Tibial nerve (tissue), 4 donors: ENCODE results near the gene LUC7L2. TPM values are rescaled to one million over a fixed set of nuclear protein-coding genes. Genes with fewer than 3 reads are reported as not detected.
"Not testable (repeated sequence)": the region's sequence is repeated elsewhere in the genome, so short reads cannot be mapped to it uniquely, and the experiment has no call there.

Experiments
- DNase-seq, 2 donors: peaks; one replicate each; pipeline ENCODE4 v3.0.0-alpha.2; 2019; ENCODE audit warnings: low spot score in 2 of 2
- H3K27ac ChIP-seq, 4 donors: fragments of 200-600 bp; sonication (generic) in 3 of 4; one replicate each; pipeline ENCODE4 v1.5.1; 2017 to 2019; ENCODE audit warnings: mild to moderate bottlenecking in 1 of 4
- H3K27me3 ChIP-seq, 2 donors: fragments of 200-600 bp; sonication (generic) in 1 of 2; one replicate each; pipeline versions ENCODE4 v1.5.1 to v1.6.0; 2017 to 2019
- H3K36me3 ChIP-seq, 3 donors: fragments of 200-600 bp; sonication (generic); one replicate each; pipeline ENCODE4 v1.5.1; 2018 to 2019
- H3K4me1 ChIP-seq, 4 donors: fragments of 200-600 bp; sonication (generic) in 3 of 4; one replicate each; pipeline ENCODE4 v1.5.1; 2017 to 2019
- H3K4me3 ChIP-seq, 4 donors: fragments of 200-600 bp; sonication (generic) in 3 of 4; one replicate each; pipeline ENCODE4 v1.5.1; 2017 to 2019; ENCODE audit warnings: mild to moderate bottlenecking in 1 of 4, moderate library complexity in 1 of 4
- H3K9me3 ChIP-seq, 4 donors: fragments of 200-600 bp; sonication (generic) in 3 of 4; one replicate each; pipeline ENCODE4 v1.5.1; 2017 to 2019
- EP300 ChIP-seq, 2 donors: sonication (generic); formaldehyde crosslinking; IDR thresholded peaks; one replicate each; pipeline ENCODE4 v1.6.1; 2017; ENCODE audit warnings: antibody characterized with exemption in 2 of 2, mild to moderate bottlenecking in 1 of 2
- POLR2A ChIP-seq, 2 donors: fragments of 450-650 bp; IDR thresholded peaks; one replicate each; pipeline ENCODE4 v1.6.1; 2017; ENCODE audit warnings: antibody characterized with exemption in 2 of 2, mild to moderate bottlenecking in 2 of 2, moderate library complexity in 2 of 2
- WGBS, 2 donors: methylation state at CpG; one replicate each; pipeline ENCODE4 v1.1.5; 2018; 5-methylcytosine and 5-hydroxymethylcytosine counted together
- total RNA-seq, 4 donors: library from RNA; depleted of rRNA; stranded (reverse); fragments of >200 nt; gene quantifications; one replicate each; pipeline ENCODE4 v1.1.0, GENCODE V29; 2016
- TF ChIP-seq, protein P1 (sequence below), 5 experiments: fragments of 200-600 bp in 3 of 5; fragments of 450-650 bp in 2 of 5; sonication (generic) in 3 of 5; IDR thresholded peaks; one replicate each; pipeline ENCODE4 v1.5.1; 2016 to 2019; ENCODE audit warnings: antibody characterized with exemption in 5 of 5, mild to moderate bottlenecking in 3 of 5, moderate library complexity in 2 of 5

LUC7L2 gene
- total RNA-seq, 4 donors from 2014 or later, result 76.2 to 107 (median 102) TPM

- Histone ChIP-seq H3K4me3 (no peak overlapping the region), H3K27ac (no peak overlapping the region), H3K27me3 (no peaks in the 10 kb centered on the region), H3K9me3 (no peaks in the 10 kb centered on the region), H3K4me1 (no peaks in the 10 kb centered on the region), H3K36me3 (no peaks in the 10 kb centered on the region)
- 40 to 48% methylated on average over 2 of the region's 2 CpGs for WGBS, 2 donors
- TF ChIP-seq, protein P1, sequence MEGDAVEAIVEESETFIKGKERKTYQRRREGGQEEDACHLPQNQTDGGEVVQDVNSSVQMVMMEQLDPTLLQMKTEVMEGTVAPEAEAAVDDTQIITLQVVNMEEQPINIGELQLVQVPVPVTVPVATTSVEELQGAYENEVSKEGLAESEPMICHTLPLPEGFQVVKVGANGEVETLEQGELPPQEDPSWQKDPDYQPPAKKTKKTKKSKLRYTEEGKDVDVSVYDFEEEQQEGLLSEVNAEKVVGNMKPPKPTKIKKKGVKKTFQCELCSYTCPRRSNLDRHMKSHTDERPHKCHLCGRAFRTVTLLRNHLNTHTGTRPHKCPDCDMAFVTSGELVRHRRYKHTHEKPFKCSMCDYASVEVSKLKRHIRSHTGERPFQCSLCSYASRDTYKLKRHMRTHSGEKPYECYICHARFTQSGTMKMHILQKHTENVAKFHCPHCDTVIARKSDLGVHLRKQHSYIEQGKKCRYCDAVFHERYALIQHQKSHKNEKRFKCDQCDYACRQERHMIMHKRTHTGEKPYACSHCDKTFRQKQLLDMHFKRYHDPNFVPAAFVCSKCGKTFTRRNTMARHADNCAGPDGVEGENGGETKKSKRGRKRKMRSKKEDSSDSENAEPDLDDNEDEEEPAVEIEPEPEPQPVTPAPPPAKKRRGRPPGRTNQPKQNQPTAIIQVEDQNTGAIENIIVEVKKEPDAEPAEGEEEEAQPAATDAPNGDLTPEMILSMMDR (IDR thresholded peaks at IDR 0.05), result no peak
- no peak for TF ChIP-seq POLR2A (IDR thresholded peaks at IDR 0.05)
- no peak for TF ChIP-seq EP300 (IDR thresholded peaks at IDR 0.05)
- DNase-seq, result no peak
These were observed 30.6 kb upstream of the LUC7L2 start for GRCh38 chr7:139329119-139329518.

DNA sequence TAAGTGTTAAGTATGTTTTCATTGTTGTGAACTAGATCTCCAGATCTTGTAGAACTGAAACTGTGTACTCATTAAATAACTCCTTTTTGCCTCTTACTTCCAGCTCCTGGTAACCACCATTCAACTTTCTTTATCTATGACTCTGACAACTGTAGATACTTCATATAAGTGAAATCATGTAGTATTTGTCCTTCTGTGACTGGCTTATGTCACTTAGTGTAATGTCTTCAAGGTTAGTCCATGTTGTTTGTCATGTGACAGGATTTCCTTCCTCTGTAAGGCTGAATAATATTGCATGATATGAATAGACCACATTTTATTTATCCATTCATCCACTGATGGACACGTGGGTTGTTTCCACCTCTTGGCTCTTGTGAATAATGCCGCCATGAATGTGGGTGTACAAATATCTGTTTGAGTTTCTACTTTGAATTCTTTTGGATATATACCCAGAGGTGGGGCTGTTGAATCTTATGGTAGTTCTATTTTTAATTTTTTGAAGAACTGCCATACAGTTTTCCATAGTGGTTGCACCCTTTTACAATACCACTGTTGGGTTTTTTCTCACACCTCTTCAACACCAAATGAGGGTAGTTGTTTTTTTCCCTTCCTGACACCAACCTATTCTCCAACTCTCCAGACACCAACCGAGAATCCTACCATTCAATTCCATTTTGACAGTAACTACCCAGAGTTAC is 29.2 kb upstream of the LUC7L2 start:
- no peaks in the 10 kb centered on the region for H3K36me3 ChIP-seq
- WGBS, 2 donors, result 79 to 81% methylated on average over 3 of the region's 3 CpGs
- H3K27me3 ChIP-seq, result no peaks in the 10 kb centered on the region
- H3K27ac ChIP-seq, result no peak overlapping the region
- H3K4me1 ChIP-seq, result no peaks in the 10 kb centered on the region
- no peak overlapping the region for H3K4me3 ChIP-seq
- no peak for DNase-seq
- no peak for TF ChIP-seq EP300 (IDR thresholded peaks at IDR 0.05)
- no peak for TF ChIP-seq POLR2A (IDR thresholded peaks at IDR 0.05)
- TF ChIP-seq, protein P1 (IDR thresholded peaks at IDR 0.05), result no peak
- H3K9me3 ChIP-seq, result no peaks in the 10 kb centered on the region

- DNase-seq, result no peak
- H3K27ac ChIP-seq, result no peak overlapping the region
- TF ChIP-seq, protein P1 (IDR thresholded peaks at IDR 0.05), result no peak
- TF ChIP-seq EP300 (IDR thresholded peaks at IDR 0.05) (no peak), POLR2A (IDR thresholded peaks at IDR 0.05) (no peak)
- 56 to 58% methylated on average over 5 of the region's 5 CpGs for WGBS, 2 donors
- no peaks in the 10 kb centered on the region for H3K4me1 ChIP-seq
- no peaks in the 10 kb centered on the region for H3K27me3 ChIP-seq
- H3K36me3 ChIP-seq, result no peaks in the 10 kb centered on the region
- no peak overlapping the region for H3K4me3 ChIP-seq
- no peaks in the 10 kb centered on the region for H3K9me3 ChIP-seq
These were observed 26.9 kb upstream of the LUC7L2 start for GRCh38 chr7:139332697-139333359.

DNA sequence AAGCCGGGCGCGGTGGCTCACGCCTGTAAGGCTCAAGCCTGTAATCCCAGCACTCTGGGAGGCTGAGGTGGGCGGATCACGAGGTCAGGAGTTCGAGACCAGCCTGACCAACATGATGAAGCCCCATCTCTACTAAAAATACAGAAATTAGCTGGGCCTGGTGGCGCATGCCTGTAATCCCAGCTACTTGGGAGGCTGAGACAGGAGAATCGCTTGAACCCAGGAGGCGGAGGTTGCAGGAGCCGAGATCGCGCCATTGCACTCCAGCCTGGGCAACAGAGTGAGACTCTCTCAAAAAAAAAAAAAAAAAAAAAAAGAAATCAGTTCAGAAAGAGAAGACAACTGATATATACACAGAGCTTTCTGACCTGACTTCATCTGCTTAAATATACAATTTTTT is 26.3 kb upstream of the LUC7L2 start:
- not testable (repeated sequence) for H3K36me3 ChIP-seq, H3K4me1 ChIP-seq, H3K27me3 ChIP-seq, H3K27ac ChIP-seq, DNase-seq, H3K4me3 ChIP-seq, H3K9me3 ChIP-seq
- WGBS, 2 donors, result 93 to 97% methylated on average over 13 of the region's 13 CpGs

DNA sequence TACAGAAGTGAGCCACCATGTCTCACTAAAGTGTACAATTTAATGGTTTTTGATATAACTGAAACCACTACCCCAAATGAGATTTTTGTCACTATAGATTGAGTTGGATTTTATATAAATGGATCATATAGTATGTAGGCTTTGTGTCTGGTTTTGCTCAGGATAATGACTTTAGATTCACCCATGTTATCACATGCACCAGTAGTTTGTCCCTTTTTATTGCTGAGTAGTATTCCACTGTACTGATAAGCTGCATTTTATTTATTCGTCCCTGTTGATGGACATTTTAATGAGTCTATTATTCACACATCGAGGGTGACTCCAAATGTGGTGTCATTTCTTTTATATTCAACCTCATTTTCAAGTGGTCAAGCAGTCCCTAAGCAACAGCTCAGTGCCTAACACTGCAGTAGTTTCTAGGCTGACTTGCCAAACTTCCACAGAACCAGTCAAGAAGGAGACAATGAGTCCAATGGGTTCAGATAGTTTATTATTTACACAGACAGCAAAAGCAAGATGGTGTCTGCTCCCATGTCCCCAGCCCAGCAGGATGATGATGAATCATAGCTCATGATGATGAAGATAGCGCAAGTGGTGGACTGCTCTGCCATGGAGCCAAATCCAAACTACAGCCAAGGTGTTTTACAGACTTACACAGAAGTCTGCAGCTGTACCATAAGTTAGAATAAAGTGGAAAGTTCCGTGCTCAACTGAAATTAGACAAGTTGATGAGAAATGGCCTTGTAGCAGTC is 25.1 kb upstream of the LUC7L2 start:
- no peaks in the 10 kb centered on the region for H3K36me3 ChIP-seq
- no peaks in the 10 kb centered on the region for H3K4me1 ChIP-seq
- TF ChIP-seq EP300 (IDR thresholded peaks at IDR 0.05), result no peak
- TF ChIP-seq, protein P1 (IDR thresholded peaks at IDR 0.05), result no peak
- 92 to 97% methylated on average over 4 of the region's 4 CpGs for WGBS, 2 donors
- H3K4me3 ChIP-seq, result no peak overlapping the region
- H3K9me3 ChIP-seq, result peaks cover 0 to 3% (median 0%) of the 10 kb centered on the region in 4 donors
- H3K27me3 ChIP-seq, result no peaks in the 10 kb centered on the region
- DNase-seq, result no peak
- H3K27ac ChIP-seq, result no peak overlapping the region
